CD4-positive, alpha-beta T cell treated with Interleukin-17A for 4 hours (primary cell): ENCODE results near the gene SNRPA1.

ENCODE experiments used
- DNase-seq: peaks from one replicate; pipeline ENCODE4 v3.0.0-alpha.2; 2020; ENCODE audit warnings: mixed read lengths

Gene SNRPA1

GRCh38 chr15:101294731-101295606 lies at the start of gene SNRPA1:
TSS of gene SNRPA1 (minus strand) at chr15:101295248. CDS start at chr15:101295178, 70 bp downstream.
- peak; percentile 98 for DNase-seq

GRCh38 chr15:101342056-101342455 lies 47.0 kb upstream of the SNRPA1 start:
- no peak for DNase-seq

- DNase-seq = no peak
These were observed 43.5 kb upstream of the SNRPA1 start for GRCh38 chr15:101338502-101339057.

GRCh38 chr15:101337976-101338375 lies 42.9 kb upstream of the SNRPA1 start:
- no peak for DNase-seq

GRCh38 chr15:101333907-101334789 lies 39.1 kb upstream of the SNRPA1 start:
- peak; percentile 41 for DNase-seq

GRCh38 chr15:101332061-101332467 lies 37.0 kb upstream of the SNRPA1 start:
- no peak for DNase-seq

- no peak for DNase-seq
These were observed 34.9 kb upstream of the SNRPA1 start for GRCh38 chr15:101329867-101330380.

- DNase-seq = no peak
These were observed 34.3 kb upstream of the SNRPA1 start for GRCh38 chr15:101329309-101329863.

GRCh38 chr15:101328001-101328400 lies 33.0 kb upstream of the SNRPA1 start:
- no peak for DNase-seq

- no peak for DNase-seq
These were observed 32.2 kb upstream of the SNRPA1 start for GRCh38 chr15:101327147-101327740.

GRCh38 chr15:101326462-101327146 lies 31.6 kb upstream of the SNRPA1 start:
- DNase-seq = no peak

- DNase-seq = no peak
These were observed 30.9 kb upstream of the SNRPA1 start for GRCh38 chr15:101326026-101326315.

- DNase-seq = no peak
These were observed 30.4 kb upstream of the SNRPA1 start for GRCh38 chr15:101325263-101326025.

GRCh38 chr15:101324524-101325177 lies 29.6 kb upstream of the SNRPA1 start:
- DNase-seq = no peak

- no peak for DNase-seq
These were observed 28.9 kb upstream of the SNRPA1 start for GRCh38 chr15:101323793-101324523.

GRCh38 chr15:101322854-101323477 lies 27.9 kb upstream of the SNRPA1 start:
- no peak for DNase-seq

GRCh38 chr15:101322016-101322695 lies 27.1 kb upstream of the SNRPA1 start:
- no peak for DNase-seq

GRCh38 chr15:101320501-101321052 lies 25.5 kb upstream of the SNRPA1 start:
- DNase-seq = peak; percentile 70
